HG03159 (cell line): ENCODE results near the gene ERAS.
"Not testable (repeated sequence)": the region's sequence is repeated elsewhere in the genome, so short reads cannot be mapped to it uniquely, and the experiment has no call there.

ENCODE experiments used
- ATAC-seq: cut with Tn5 transposase; IDR thresholded peaks from one replicate; pipeline ENCODE4 v1.9.1; 2021; ENCODE audit warnings: mild to moderate bottlenecking, moderate library complexity; ENCODE audit not compliant: unreplicated experiment

Gene ERAS

DNA sequence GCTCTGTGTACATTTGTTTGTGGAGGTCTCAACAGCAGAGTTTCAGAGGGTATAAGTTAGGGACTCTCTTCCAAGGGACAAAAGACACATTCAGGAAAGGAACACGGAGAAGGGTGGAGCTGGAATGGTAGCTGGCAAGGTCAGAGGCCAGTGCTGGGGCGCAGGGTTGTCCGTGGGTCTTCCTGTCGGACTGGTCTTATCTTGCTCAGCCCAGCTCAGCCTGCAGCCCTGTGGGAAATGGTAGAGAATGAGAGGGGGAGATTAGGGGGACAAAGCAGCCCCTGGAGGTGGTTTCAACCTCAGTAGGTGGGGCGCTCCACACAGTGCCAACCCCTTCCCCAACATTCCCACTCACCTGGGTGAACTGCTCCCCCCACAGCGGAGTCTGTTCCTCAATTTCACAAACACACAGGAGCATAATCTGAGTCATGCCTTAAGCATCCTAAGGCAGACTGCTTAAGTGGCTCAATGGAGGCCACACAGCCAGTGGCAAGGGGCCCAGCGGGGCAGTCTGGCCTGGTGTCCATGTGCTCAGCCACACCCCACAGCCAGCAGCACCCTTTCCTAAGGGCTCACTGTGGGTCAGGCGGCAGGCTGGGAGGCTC lies 31.3 kb upstream of the ERAS start:
- ATAC-seq = no peak

DNA sequence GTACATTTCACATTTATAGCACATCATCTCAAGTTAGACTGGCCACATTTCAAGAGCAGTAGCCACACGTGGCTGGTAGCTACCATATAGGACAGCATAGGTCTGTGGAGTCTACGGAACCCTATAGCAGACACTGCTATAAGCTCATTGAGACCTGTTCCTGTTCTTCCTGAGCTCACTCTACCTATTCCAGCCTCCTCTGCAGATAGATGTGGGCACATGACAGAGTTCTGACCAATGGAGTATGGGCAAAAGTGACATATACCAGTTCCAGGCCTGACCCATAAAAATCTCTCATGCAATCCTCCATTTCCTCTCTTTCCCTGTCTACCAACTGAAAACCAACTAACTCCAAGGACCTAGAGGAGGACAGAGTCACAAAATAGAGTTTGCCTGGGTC lies 28.0 kb upstream of the ERAS start:
- ATAC-seq = no peak

DNA sequence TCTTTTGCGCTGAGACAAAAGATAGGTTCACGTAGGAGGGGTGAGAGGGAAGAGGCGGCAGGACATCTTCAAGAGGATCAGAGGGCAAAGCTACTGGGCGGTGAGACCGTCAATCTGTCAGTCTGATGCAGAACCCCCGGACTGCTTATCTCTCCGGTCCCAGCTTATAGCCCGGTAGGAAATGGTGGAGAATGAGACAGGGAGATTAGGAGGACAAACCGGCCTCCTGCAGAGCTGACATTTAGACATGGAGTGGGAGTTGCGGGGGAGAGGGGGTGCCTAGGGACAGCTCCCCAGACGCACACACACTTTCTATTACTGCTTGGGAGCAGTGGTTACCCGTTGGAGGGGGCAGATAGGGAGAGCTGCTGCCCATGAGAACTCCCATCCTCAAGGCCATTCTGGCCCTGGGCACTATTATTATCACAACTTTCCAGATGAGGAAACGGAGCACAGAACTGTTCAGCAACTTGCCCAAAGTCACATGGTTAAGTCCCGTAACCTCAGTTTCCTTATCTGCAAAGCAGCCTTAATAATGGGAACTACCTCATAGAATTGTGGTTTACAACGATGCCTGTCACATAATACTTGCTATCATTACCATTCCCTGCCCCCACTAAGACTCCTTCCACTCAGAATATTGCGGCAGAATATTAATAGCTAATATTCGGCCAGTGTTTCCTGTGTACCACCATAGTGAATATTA lies 25.6 kb upstream of the ERAS start:
- no peak for ATAC-seq

DNA sequence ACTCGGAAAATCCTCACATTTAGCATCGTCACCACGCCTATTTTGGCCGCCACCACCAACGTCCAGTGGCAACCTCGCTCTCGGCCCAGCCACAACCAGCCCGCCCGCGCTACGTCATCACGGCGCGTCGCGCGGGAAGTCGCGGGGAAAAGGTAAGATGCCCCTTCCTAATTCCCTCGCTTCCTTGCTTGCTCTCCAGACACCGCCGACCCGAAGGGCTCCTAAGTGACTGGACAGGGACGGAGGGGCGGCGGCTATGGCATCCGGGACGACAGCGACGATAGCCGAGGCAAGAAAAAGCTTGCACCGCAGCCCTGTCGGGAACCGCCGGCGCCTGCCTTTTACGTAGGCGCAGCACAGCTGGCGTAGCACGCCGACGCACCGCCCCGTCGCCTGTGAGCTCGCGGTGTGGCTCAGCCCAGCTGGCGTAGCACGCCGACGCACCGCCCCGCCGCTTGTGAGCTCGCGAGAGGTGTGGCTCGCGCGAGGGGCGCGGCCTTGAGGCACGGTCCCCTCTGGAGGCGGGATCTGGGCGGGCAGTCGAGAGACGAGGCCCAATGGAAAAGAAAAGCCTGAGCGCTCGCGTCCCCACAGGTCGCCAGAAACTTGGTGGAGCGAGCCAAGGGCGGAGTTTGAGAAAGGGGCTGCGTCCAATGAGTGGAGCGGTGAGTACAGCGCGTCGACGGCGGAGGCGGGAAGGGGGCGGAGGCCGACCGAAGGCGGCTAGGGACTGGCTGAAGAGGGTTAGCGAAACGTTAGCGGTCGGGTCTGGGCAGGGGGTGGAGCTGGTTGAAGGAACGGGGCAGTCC lies 24.8 kb upstream of the ERAS start, which contains the start of gene HDAC6:
TSS of gene HDAC6 (plus strand) at position 788 of the 809 bp plus-strand sequence. CDS start 626 bp downstream, outside the sequence.
- peak; percentile 87 for ATAC-seq

DNA sequence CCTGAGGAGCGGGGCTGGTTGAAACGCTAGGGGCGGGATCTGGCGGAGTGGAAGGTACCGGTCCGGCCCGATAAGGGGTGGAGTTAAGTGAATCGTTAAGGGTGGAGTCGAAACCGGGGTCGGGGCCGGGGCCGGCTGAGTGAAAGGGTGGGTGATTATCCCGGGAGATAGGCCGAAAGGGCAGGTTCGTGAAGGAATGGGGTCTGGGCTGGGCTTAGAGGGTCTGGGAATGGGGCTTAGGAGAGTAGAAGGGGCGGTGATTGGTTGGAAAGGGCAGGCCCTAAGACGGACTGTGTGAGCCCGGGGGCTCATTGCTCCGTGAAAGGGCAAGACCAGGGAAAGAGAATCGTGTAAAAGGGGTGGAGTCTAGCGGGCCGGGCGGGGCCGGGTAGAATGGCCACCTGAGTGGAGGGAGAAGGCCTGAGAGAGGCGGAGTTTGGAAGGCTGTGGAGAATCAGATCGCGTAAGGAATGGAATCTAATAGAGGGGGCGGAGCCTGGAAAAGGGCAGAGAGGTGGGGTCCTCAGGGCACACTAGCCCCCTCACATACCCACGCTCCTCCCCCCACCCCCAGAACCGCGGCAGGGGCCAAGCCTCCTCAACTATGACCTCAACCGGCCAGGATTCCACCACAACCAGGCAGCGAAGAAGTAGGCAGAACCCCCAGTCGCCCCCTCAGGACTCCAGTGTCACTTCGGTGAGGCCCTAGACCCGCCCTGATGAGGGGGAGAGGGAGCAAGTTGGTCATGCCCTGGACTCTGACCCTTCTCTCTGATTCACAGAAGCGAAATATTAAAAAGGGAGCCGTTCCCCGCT lies 24.0 kb upstream of the ERAS start:
- ATAC-seq = peak; percentile 45

DNA sequence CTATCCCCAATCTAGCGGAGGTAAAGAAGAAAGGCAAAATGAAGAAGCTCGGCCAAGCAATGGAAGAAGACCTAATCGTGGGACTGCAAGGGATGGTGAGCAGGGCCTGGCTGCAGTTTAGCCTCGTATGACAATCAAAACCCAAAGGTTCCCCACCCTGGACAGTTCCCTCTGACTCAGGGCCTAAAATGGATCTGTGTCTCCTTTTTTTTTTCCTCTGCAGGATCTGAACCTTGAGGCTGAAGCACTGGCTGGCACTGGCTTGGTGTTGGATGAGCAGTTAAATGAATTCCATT lies 23.5 kb upstream of the ERAS start:
- ATAC-seq = no peak

DNA sequence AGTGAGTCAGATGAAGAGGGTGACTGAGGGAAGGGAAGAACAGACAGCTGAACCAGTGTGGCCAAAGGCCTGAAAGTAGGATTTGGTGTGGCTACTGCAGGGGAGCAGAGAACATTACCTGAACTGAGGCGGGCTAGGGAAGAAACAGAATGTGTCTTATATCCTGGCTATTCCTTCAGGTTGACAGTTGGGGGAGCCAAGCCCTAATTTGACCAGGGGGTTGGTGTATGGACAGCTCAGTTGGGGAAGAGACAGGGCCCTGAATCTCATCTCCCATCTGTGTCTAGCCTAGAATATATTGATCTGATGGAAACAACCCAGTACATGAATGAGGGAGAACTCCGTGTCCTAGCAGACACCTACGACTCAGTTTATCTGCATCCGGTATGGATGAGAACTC lies 20.2 kb upstream of the ERAS start:
- ATAC-seq = no peak

DNA sequence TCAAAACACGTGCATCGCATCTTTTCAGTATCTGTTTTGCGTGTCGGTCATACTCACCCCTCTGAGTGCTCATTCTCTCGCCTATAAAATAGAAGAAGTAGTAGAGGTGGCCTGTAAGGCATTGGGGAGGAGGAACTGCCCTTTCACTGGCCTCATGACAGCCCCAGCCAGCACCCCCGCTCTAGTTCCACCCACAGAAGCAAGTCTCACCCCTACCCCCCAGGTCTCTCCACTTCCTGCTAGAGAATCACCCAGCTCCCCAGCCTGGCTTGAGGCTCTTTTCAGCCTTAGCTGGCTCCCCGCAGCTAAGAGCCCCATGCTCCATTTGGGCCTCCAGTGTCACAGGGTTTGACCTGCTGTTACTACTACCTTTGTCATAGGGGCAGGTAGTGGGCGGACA lies 12.7 kb upstream of the ERAS start:
- no peak for ATAC-seq

DNA sequence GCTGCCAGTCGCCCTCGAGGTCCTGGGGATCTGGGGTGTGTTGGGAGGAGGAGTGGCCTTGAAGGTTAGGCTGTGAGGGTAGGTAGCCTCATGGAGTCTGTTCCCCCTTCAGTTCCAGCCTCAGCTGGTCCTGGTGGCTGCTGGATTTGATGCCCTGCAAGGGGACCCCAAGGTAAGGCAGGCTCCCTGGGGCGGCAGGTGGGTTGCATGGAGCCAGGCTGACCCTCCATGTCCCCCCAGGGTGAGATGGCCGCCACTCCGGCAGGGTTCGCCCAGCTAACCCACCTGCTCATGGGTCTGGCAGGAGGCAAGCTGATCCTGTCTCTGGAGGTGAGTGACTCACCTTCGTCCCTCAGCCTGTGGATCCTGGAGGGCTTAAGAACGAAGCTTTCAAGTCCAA lies 11.6 kb upstream of the ERAS start:
- ATAC-seq = no peak

DNA sequence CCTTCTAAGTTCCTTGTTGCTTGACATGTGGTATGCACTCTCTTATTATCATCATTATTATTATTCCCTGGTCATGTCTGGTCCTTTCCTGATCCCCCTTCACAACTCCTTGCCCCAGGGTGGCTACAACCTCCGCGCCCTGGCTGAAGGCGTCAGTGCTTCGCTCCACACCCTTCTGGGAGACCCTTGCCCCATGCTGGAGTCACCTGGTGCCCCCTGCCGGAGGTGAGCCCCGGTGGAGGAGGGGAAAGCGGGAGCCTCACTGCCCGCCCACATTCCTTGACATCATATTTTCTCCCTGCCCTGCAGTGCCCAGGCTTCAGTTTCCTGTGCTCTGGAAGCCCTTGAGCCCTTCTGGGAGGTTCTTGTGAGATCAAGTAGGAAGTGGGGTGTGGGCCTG lies 11.0 kb upstream of the ERAS start:
- no peak for ATAC-seq

DNA sequence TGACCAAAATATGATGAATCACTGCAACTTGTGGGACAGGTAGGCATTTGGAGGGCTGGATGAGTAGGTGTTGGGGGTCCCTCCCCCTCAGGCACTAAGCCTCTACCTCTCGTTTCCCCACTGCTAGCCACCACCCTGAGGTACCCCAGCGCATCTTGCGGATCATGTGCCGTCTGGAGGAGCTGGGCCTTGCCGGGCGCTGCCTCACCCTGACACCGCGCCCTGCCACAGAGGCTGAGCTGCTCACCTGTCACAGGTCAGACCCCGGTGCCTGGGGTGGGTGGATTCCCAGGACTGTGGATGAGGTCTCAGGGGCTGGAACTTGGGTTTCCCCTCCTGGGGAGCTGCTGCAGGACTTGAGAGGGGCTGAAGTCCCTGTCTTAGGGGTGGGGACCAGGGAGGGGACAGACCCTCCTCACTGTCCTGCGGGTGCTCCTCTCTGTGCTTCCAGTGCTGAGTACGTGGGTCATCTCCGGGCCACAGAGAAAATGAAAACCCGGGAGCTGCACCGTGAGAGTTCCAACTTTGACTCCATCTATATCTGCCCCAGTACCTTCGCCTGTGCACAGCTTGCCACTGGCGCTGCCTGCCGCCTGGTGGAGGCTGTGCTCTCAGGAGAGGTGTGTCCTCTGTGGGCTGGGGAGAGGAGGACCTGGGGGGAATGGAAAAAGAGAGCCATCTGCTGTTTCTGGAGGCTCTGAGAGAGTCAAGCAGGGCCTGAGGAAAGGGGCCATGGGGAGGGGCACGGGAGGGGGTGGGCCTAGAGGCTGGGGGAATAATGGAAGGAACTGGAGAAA lies 10.1 kb upstream of the ERAS start:
- no peak for ATAC-seq

DNA sequence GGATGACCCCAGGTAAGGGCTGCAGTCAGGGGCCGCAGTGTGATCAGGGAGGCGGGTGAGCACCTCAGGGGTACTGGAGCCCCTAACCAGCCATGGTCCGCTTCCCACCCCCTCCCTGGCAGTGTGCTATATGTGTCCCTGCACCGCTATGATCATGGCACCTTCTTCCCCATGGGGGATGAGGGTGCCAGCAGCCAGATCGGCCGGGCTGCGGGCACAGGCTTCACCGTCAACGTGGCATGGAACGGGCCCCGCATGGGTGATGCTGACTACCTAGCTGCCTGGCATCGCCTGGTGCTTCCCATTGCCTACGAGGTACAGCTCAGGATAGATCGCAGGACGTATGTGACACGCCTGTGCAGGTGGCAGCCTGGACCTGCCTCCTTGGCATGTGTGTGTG lies 8.2 kb upstream of the ERAS start:
- no peak for ATAC-seq

DNA sequence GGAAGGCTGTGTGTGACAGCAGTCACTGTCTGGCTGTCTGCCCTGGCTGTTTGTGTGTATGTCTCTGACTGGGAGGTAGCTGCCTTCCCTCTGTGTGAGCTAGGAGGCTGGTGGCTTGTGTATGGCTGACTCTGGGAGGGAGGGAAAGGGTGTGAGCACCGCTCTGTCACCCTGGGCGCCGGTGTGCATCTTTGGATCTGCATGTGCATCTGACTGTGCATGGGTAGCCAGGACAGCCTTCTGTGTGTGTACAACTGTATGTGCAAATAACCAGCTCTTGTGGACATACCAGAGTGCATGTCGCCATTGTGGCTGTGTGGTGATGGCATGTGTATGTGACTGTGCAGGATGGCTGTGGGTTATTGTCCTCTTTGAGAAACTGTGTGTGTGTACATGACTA lies 7.4 kb upstream of the ERAS start:
- no peak for ATAC-seq

DNA sequence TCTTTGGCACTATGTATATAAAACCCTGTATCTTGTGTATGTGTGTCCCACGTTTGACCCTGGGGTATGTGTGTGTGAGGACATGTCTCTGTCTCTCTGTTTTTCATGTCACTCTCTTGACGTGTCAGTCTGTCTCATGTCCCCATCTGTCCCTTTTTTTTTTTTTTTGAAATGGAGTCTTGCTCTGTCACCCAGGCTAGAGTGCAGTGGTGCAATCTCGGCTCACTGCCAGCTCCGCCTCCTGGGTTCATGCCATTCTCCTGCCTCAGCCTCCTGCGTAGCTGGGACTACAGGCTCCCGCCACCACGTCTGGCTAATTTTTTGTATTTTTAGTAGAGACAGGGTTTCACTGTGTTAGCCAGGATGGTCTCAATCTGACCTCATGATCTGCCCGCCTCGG lies 6.9 kb upstream of the ERAS start:
- not testable (repeated sequence) for ATAC-seq

DNA sequence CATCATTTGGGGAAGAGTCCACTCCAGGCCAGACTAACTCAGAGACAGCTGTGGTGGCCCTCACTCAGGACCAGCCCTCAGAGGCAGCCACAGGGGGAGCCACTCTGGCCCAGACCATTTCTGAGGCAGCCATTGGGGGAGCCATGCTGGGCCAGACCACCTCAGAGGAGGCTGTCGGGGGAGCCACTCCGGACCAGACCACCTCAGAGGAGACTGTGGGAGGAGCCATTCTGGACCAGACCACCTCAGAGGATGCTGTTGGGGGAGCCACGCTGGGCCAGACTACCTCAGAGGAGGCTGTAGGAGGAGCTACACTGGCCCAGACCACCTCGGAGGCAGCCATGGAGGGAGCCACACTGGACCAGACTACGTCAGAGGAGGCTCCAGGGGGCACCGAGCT lies 3.3 kb upstream of the ERAS start:
- ATAC-seq = no peak

DNA sequence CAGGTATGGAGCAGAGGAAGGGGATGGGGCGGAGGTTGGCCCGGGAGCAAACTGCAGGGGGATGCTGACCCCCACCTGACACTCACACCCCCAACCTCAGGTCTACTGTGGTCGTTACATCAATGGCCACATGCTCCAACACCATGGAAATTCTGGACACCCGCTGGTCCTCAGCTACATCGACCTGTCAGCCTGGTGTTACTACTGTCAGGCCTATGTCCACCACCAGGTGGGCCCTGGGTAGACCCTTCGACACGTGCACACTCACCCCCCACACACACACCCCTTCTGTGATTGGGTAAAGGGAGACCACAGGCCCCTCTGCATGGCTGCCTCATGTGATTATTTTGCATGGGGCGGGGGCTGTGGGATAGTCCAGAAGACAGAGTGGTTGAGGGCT lies 2.2 kb upstream of the ERAS start:
- ATAC-seq = no peak

DNA sequence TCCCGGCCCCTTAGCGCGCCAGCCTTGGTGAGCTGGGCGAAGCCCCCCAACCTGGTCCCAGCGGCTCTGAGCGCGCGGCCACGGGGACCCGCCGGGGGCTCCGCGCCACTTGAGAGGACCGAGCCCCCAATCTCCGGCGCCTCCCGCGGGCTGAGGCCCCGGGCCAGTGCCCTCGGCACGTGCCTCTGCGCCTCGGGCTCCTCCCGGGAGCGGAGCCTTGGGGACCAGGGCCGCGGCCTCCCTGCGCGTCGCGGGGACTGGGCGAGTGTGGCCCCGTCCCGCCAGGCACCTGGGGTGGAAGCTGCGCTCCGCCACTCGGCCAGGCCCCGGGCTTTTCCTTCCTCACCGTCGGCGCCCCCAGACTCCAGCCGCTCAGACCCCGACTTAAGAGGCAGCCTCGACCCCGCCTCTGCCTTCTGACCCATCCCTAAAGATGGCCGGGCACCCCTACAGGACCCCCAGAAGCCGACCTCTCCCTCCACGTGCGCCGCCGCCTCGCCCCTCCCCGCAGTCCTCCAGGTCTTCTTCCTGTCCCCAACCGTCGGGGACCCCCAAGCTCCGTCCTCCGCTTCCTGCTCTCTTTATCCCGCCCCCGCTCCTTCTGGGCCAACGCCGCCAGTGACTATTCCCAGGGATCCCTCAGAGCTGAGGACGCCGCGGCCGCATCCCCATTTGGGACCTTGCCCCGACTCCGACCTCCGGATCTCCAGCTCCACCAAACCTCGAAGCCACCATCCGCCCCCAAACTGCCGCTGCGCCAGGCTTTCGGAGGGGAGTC lies 752 bp downstream of the ERAS start:
- ATAC-seq = no peak

DNA sequence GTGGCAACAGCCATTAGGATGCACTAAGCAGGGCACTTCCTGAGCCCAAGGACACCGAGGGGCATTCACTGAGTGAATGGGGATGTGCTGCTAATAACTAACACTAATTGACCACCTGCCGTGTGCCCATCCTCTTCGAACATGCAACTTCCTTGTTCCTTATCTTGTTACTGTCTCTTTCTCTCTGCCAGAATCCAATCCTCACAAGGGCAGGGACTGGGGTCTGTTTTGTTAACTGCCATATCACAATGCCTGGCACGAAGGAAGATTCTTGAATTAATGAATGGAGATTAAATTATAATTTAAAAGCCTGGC lies 1.3 kb downstream of the ERAS start:
- no peak for ATAC-seq

DNA sequence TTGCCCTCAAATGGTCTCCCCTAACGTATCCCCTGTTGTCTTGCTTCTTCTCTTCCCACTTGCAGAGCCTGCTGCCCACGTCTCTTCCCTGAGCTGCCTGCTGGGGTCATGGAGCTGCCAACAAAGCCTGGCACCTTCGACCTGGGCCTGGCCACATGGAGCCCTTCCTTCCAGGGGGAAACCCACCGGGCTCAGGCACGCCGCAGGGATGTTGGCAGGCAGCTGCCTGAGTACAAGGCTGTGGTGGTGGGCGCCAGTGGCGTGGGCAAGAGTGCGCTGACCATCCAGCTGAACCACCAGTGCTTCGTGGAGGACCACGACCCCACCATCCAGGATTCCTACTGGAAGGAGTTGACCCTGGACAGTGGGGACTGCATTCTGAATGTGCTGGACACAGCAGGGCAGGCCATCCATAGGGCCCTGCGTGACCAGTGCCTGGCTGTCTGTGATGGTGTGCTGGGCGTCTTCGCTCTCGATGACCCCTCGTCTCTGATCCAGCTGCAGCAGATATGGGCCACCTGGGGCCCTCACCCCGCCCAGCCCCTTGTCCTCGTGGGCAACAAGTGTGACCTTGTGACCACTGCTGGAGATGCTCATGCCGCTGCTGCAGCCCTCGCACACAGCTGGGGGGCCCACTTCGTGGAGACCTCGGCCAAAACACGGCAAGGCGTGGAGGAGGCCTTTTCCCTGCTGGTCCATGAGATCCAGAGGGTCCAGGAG lies 2.9 kb downstream of the ERAS start:
- ATAC-seq = no peak
